SK-N-MC (cell line): Measurements from ENCODE around the gene COA8.

Source experiments
- EZH2 ChIP-seq: fragments of 200-600 bp; sonication (generic); IDR thresholded peaks from one replicate; pipeline ENCODE4 v1.6.1; 2017; ENCODE audit warnings: antibody characterized with exemption
- POLR2AphosphoS5 ChIP-seq: IDR thresholded peaks from 2 replicates; pipeline ENCODE4 v1.6.1; 2012; ENCODE audit warnings: mild to moderate bottlenecking, low read depth, low read length, borderline replicate concordance

DNA sequence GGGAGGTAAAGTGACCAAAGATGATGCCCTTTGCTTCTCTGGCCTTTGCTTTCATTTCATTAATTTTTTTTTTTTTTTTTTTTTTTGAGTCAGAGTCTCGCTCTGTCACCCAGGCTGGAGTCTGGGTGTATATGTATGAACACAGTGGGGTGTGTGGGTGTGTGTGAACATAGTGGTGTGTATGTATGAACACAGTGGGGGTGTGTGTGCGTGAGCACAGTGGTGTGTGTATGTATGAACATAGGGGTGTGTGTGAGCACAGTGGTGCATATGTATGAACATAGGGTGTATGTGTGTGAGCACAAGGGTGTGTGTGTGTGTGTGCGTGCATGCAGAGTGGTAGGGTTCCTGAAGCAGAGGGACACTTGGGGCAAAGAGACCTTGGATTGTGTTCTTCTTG lies 75.8 kb downstream of the COA8 start:
- TF ChIP-seq POLR2AphosphoS5 (no peak), EZH2 (no peak)
